A549 (cell line): ENCODE measurements around the gene UTP4. TPM values are rescaled to one million over a fixed set of nuclear protein-coding genes. Genes with fewer than 3 reads are reported as not detected.

ENCODE experiments used
- ATAC-seq, 2 experiments: fragments of 200-7000 bp in 1 of 2; fragments of >200 bp in 1 of 2; cut with Nextera tagmentation in 1 of 2; cut with Tn5 transposase in 1 of 2; 3 replicates each; pipeline versions ENCODE4 v1.8.0 to v1.9.1; 2018 to 2020; ENCODE audit warnings: mild to moderate bottlenecking in 1 of 2, moderate library complexity in 1 of 2
- CTCF ChIA-PET: fragments of 300-600 bp; sonication (Branson Sonifier 250); formaldehyde crosslinking; extraction: SDS; loops from one replicate; lab custom pipeline; 2021; ENCODE audit warnings: antibody characterized with exemption, inconsistent platforms; lab: Yijun Ruan, JAX
- POLR2A ChIA-PET: fragments of 350-600 bp; formaldehyde crosslinking; extraction: SDS; loops from one replicate; lab custom pipeline; 2021; ENCODE audit warnings: antibody characterized with exemption, inconsistent platforms; lab: Yijun Ruan, JAX
- DNase-seq, 2 experiments: peaks; one replicate each; pipeline versions ENCODE4 v3.0.0 to v3.0.0-alpha.2; 2011 to 2016; ENCODE audit warnings: low read depth in 1 of 2, low spot score in 1 of 2
- FAIRE-seq: peaks from 2 replicates; lab custom pipeline; 2011; peaks lifted over from hg19 to GRCh38; lab: Jason Lieb, UNC
- H3K27ac ChIP-seq, 2 experiments: fragments of >200 bp; sonication (Bioruptor Twin); formaldehyde crosslinking; 3 replicates each; pipeline ENCODE4 v1.5.1; 2016 to 2017
- H3K4me1 ChIP-seq: fragments of >200 bp; sonication (Bioruptor Twin); formaldehyde crosslinking; 3 replicates; pipeline ENCODE4 v1.6.1; 2016
- H3K4me2 ChIP-seq: fragments of >200 bp; sonication (Bioruptor Twin); formaldehyde crosslinking; 3 replicates; pipeline ENCODE4 v1.6.1; 2016
- H3K4me3 ChIP-seq: fragments of >200 bp; sonication (Bioruptor Twin); formaldehyde crosslinking; 3 replicates; pipeline ENCODE4 v1.5.1; 2016
- H3K9me3 ChIP-seq: fragments of >200 bp; sonication (Bioruptor Twin); formaldehyde crosslinking; 3 replicates; pipeline ENCODE4 v1.6.1; 2016
- CHD4 ChIP-seq: fragments of 200-600 bp; sonication (generic); IDR thresholded peaks from 2 replicates; pipeline ENCODE4 v1.6.1; 2016; ENCODE audit warnings: antibody characterized with exemption, mild to moderate bottlenecking, borderline replicate concordance
- EP300 ChIP-seq, 2 experiments: fragments of >200 bp; sonication (Bioruptor Twin); formaldehyde crosslinking; IDR thresholded peaks; 2 replicates in 1 of 2; 3 replicates in 1 of 2; pipeline ENCODE4 v1.6.1; 2016 to 2017
- ESRRA ChIP-seq: fragments of 150-350 bp; IDR thresholded peaks from 2 replicates; pipeline ENCODE4 v1.6.1; 2014; ENCODE audit warnings: mild to moderate bottlenecking, low read length, borderline replicate concordance
- FOXS1 ChIP-seq: fragments of 250-450 bp; sonication (Bioruptor Pico); IDR thresholded peaks from 2 replicates; pipeline ENCODE4 v1.5.0; 2020; ENCODE audit warnings: mild to moderate bottlenecking, moderate library complexity
- GATA3 ChIP-seq: IDR thresholded peaks from 2 replicates; pipeline ENCODE4 v1.6.1; 2012; ENCODE audit warnings: borderline replicate concordance
- HDAC2 ChIP-seq: fragments of 200-600 bp; sonication (generic); IDR thresholded peaks from 2 replicates; pipeline ENCODE4 v1.6.1; 2016
- JUNB ChIP-seq: fragments of >200 bp; sonication (Bioruptor Twin); formaldehyde crosslinking; IDR thresholded peaks from 2 replicates; pipeline ENCODE4 v1.6.1; 2016
- KDM1A ChIP-seq: fragments of 200-600 bp; sonication (generic); IDR thresholded peaks from 2 replicates; pipeline ENCODE4 v1.6.1; 2016; ENCODE audit warnings: low read depth, mild to moderate bottlenecking
- MAFK ChIP-seq: fragments of 450-650 bp; IDR thresholded peaks from 2 replicates; pipeline ENCODE4 v1.6.1; 2014; ENCODE audit not compliant: partially characterized antibody
- NR3C1 ChIP-seq: fragments of >200 bp; sonication (Bioruptor Twin); formaldehyde crosslinking; IDR thresholded peaks from 3 replicates; pipeline ENCODE4 v1.6.1; 2017
- RAD21 ChIP-seq, 2 experiments: fragments of >200 bp in 1 of 2; sonication (Bioruptor Twin) in 1 of 2; formaldehyde crosslinking in 1 of 2; IDR thresholded peaks in 1 of 2; conservative IDR thresholded peaks in 1 of 2; 2 replicates in 1 of 2; 3 replicates in 1 of 2; pipeline ENCODE4 v1.6.1; 2012 to 2018; ENCODE audit warnings: inconsistent platforms in 1 of 2
- RCOR1 ChIP-seq: fragments of 150-350 bp; IDR thresholded peaks from 2 replicates; pipeline ENCODE4 v1.6.1; 2014; ENCODE audit warnings: antibody characterized with exemption, low read length, low read depth
- TFCP2L1 ChIP-seq: fragments of 250-450 bp; sonication (Bioruptor Pico); IDR thresholded peaks from 2 replicates; pipeline ENCODE4 v1.5.0; 2021; ENCODE audit warnings: mild to moderate bottlenecking
- TP53 ChIP-seq: fragments of 250-450 bp; sonication (Bioruptor Pico); IDR thresholded peaks from 2 replicates; pipeline ENCODE4 v1.5.0; 2021; ENCODE audit warnings: mild to moderate bottlenecking, moderate library complexity
- WGBS: methylation state at CpG from one replicate; pipeline ENCODE4 v1.1.6; 2017; ENCODE audit errors: missing lambda C conversion rate; 5-methylcytosine and 5-hydroxymethylcytosine counted together
- polyA plus RNA-seq, 4 experiments: library from polyadenylated mRNA; depleted of rRNA in 3 of 4; stranded (reverse); fragments of >200 nt; fragmentation: RNase III in 1 of 4; extraction: RNeasy Plus Mini Kit Qiagen cat#74134 plus additional on column Dnase treatment in 1 of 4; gene quantifications; 2 replicates in 3 of 4; 3 replicates in 1 of 4; pipeline ENCODE4 v1.2.3, GENCODE V29; 2011 to 2017
- TF ChIP-seq, protein P1 (sequence below): fragments of 150-350 bp; IDR thresholded peaks from 2 replicates; pipeline ENCODE4 v1.6.1; 2014; ENCODE audit warnings: low read depth, mild to moderate bottlenecking, low read length
- TF ChIP-seq, protein P2 (sequence below): fragments of 250-450 bp; sonication (Bioruptor Pico); IDR thresholded peaks from 2 replicates; pipeline ENCODE4 v1.5.0; 2020; ENCODE audit warnings: low read depth, mild to moderate bottlenecking, moderate library complexity
- TF ChIP-seq, protein P3 (sequence below): fragments of >200 bp; sonication (Bioruptor Twin); formaldehyde crosslinking; IDR thresholded peaks from 3 replicates; pipeline ENCODE4 v1.5.1; 2016
- TF ChIP-seq, protein P4 (sequence below): fragments of >200 bp; sonication (Bioruptor Twin); formaldehyde crosslinking; IDR thresholded peaks from 2 replicates; pipeline ENCODE4 v1.6.1; 2016
- TF ChIP-seq, protein P5 (sequence below): IDR thresholded peaks from 2 replicates; pipeline ENCODE4 v1.6.1; 2012
- TF ChIP-seq, protein P6 (sequence below): fragments of 200-600 bp; sonication (generic); IDR thresholded peaks from 2 replicates; pipeline ENCODE4 v1.6.1; 2016; ENCODE audit warnings: antibody characterized with exemption, mild to moderate bottlenecking, moderate library complexity
- TF ChIP-seq, protein P7 (sequence below): fragments of 450-650 bp; IDR thresholded peaks from 2 replicates; pipeline ENCODE4 v1.6.1; 2014; ENCODE audit warnings: antibody characterized with exemption
- TF ChIP-seq, protein P8 (sequence below): IDR thresholded peaks from 2 replicates; pipeline ENCODE4 v1.6.1; 2012; ENCODE audit warnings: low read depth, borderline replicate concordance

Gene UTP4
- polyA plus RNA-seq, 2 of the 4 experiments (the other 2 are of a cell fraction) = 77.1 to 118 TPM

DNA sequence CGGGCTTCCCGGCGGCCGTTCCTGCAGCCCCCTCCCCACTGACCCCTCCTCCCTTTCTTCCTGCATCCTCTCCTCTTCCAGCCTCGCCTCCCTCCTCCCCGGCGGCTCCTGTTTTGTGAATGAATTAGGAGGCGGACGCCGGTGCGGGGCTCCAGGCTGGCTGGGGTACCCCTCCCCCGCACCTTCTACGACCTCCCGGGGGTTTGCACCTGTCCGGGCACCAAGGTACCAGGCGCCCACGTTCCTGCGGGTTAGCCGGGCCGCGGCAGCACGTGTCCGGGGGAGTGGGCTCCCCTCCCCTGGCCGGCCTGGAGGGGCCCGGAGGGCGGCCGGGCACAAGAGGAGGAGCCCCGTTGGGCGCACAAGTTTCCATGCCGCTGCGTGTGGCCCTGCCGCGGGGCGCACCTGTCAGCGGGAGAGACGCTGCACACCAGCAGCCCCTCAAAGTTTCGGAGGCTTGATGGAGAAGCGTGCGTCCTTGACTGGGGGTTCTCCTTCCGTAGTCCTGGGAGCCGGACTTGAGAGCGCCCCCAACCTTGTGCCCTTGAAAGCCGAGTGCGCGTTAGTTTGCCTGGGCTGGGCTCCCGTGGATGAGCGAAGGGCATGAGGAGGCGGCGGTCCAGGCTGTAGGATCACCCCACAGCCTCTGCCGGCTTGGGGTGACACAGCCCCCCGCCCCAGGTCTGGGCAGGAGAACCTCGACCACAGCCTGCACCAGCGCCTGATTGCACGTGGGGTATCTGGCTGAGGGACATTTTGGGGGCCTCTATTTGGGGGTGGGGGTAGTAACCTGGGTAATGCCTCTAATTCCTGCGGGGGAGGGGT, 25.7 kb upstream of the UTP4 start:
- peaks cover 27% of the 10 kb centered on the region for H3K4me1 ChIP-seq
- FAIRE-seq (no peak), ATAC-seq (peak; percentile 37 to 38; a peak in 5 of 6 replicates), DNase-seq (peak in 1 of 2 experiments; percentile 36)
- 2% methylated on average over 24 of the region's 55 CpGs for WGBS
- peak overlapping the region; percentile 91 for H3K4me3 ChIP-seq
- ChIA-PET CTCF (interaction anchor here (0.7 to 24.8 kb wide), 23 partner anchors 9 to 360 kb away, joined by 3 to 503 read pairs (median 6); no protein-coding TSS in a partner anchor), POLR2A (interaction anchor here (0.6 to 1.7 kb wide), 7 partner anchors 9 to 66 kb away, joined by 3 to 10 read pairs (median 4); no protein-coding TSS in a partner anchor)
- no peaks in the 10 kb centered on the region for H3K9me3 ChIP-seq
- TF ChIP-seq FOXS1 = no peak
- TF ChIP-seq GATA3 = no peak; the same call in 1 of the 2 replicates
- no peak for TF ChIP-seq RCOR1
- TF ChIP-seq, protein P1, sequence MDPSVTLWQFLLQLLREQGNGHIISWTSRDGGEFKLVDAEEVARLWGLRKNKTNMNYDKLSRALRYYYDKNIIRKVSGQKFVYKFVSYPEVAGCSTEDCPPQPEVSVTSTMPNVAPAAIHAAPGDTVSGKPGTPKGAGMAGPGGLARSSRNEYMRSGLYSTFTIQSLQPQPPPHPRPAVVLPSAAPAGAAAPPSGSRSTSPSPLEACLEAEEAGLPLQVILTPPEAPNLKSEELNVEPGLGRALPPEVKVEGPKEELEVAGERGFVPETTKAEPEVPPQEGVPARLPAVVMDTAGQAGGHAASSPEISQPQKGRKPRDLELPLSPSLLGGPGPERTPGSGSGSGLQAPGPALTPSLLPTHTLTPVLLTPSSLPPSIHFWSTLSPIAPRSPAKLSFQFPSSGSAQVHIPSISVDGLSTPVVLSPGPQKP = no peak
- no peak for TF ChIP-seq KDM1A
- no peak for TF ChIP-seq TFCP2L1 (CRISPR knock-in tag)
- no peak for TF ChIP-seq TP53 (CRISPR knock-in tag)
- TF ChIP-seq CHD4 = no peak
- TF ChIP-seq, protein P2, sequence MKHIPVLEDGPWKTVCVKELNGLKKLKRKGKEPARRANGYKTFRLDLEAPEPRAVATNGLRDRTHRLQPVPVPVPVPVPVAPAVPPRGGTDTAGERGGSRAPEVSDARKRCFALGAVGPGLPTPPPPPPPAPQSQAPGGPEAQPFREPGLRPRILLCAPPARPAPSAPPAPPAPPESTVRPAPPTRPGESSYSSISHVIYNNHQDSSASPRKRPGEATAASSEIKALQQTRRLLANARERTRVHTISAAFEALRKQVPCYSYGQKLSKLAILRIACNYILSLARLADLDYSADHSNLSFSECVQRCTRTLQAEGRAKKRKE = no peak
- no peak for TF ChIP-seq MAFK
- TF ChIP-seq, protein P3, sequence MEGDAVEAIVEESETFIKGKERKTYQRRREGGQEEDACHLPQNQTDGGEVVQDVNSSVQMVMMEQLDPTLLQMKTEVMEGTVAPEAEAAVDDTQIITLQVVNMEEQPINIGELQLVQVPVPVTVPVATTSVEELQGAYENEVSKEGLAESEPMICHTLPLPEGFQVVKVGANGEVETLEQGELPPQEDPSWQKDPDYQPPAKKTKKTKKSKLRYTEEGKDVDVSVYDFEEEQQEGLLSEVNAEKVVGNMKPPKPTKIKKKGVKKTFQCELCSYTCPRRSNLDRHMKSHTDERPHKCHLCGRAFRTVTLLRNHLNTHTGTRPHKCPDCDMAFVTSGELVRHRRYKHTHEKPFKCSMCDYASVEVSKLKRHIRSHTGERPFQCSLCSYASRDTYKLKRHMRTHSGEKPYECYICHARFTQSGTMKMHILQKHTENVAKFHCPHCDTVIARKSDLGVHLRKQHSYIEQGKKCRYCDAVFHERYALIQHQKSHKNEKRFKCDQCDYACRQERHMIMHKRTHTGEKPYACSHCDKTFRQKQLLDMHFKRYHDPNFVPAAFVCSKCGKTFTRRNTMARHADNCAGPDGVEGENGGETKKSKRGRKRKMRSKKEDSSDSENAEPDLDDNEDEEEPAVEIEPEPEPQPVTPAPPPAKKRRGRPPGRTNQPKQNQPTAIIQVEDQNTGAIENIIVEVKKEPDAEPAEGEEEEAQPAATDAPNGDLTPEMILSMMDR = peak; percentile 8; the same call in 1 of the 3 replicates
- TF ChIP-seq, protein P4, sequence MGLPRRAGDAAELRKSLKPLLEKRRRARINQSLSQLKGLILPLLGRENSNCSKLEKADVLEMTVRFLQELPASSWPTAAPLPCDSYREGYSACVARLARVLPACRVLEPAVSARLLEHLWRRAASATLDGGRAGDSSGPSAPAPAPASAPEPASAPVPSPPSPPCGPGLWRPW = no peak
- TF ChIP-seq EP300 (IDR thresholded peaks at IDR 0.05) = no peak
- TF ChIP-seq HDAC2 = no peak
- TF ChIP-seq ESRRA = no peak
- TF ChIP-seq RAD21 (conservative IDR thresholded peaks at IDR 0.05 in 1 of 2, IDR thresholded peaks at IDR 0.05 in 1 of 2) = 0 out of 5 replicates have a peak, but pooled peaks of 1 of the 2 experiments have one; percentile 2
- TF ChIP-seq, protein P5, sequence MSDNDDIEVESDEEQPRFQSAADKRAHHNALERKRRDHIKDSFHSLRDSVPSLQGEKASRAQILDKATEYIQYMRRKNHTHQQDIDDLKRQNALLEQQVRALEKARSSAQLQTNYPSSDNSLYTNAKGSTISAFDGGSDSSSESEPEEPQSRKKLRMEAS = peak; percentile 21; the same call in 1 of the 2 replicates
- H3K4me2 ChIP-seq = peak overlapping the region; percentile 84
- peak overlapping the region; percentile 88 to 94 for H3K27ac ChIP-seq

DNA sequence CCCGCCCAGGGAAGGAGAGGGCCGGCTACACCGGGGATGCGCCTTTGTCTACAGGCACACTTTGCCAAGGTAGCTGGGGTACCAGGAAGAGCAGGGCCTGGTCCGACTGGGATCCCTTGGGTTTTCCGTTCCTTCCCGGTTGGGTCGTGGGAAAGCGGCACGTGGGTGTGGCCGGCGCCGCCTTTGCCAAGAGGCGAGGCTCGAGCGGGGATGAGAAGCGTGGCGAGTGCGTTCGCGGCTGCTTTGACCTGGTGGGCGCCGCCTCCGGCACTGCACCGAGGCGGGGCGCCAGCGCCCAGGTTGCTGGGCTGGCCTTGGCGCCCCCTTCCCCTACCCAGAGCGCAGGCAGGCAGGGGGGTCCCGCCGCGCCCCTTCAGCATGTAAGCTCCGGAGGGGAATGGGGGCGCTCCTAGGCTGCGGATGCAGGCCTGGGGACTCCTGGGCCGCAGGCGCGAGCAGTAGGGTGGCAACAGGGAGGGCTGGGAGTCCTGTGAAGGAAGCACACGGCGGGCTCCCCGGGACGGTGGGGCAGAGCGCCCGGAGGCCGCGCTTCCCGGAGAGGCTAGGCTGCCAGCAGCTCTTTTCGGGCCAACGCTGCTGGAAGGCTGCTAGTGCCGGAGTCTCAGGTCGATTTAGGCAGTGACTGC, 25.0 kb upstream of the UTP4 start:
- peak overlapping the region; percentile 88 to 94 for H3K27ac ChIP-seq
- TF ChIP-seq JUNB = no peak
- TF ChIP-seq, protein P6, sequence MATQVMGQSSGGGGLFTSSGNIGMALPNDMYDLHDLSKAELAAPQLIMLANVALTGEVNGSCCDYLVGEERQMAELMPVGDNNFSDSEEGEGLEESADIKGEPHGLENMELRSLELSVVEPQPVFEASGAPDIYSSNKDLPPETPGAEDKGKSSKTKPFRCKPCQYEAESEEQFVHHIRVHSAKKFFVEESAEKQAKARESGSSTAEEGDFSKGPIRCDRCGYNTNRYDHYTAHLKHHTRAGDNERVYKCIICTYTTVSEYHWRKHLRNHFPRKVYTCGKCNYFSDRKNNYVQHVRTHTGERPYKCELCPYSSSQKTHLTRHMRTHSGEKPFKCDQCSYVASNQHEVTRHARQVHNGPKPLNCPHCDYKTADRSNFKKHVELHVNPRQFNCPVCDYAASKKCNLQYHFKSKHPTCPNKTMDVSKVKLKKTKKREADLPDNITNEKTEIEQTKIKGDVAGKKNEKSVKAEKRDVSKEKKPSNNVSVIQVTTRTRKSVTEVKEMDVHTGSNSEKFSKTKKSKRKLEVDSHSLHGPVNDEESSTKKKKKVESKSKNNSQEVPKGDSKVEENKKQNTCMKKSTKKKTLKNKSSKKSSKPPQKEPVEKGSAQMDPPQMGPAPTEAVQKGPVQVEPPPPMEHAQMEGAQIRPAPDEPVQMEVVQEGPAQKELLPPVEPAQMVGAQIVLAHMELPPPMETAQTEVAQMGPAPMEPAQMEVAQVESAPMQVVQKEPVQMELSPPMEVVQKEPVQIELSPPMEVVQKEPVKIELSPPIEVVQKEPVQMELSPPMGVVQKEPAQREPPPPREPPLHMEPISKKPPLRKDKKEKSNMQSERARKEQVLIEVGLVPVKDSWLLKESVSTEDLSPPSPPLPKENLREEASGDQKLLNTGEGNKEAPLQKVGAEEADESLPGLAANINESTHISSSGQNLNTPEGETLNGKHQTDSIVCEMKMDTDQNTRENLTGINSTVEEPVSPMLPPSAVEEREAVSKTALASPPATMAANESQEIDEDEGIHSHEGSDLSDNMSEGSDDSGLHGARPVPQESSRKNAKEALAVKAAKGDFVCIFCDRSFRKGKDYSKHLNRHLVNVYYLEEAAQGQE = no peak
- TF ChIP-seq, protein P7, sequence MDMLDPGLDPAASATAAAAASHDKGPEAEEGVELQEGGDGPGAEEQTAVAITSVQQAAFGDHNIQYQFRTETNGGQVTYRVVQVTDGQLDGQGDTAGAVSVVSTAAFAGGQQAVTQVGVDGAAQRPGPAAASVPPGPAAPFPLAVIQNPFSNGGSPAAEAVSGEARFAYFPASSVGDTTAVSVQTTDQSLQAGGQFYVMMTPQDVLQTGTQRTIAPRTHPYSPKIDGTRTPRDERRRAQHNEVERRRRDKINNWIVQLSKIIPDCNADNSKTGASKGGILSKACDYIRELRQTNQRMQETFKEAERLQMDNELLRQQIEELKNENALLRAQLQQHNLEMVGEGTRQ = no peak
- TF ChIP-seq, protein P5 = no peak; the same call in 1 of the 2 replicates
- TF ChIP-seq NR3C1 = no peak
- no peak for TF ChIP-seq ESRRA
- TF ChIP-seq, protein P8, sequence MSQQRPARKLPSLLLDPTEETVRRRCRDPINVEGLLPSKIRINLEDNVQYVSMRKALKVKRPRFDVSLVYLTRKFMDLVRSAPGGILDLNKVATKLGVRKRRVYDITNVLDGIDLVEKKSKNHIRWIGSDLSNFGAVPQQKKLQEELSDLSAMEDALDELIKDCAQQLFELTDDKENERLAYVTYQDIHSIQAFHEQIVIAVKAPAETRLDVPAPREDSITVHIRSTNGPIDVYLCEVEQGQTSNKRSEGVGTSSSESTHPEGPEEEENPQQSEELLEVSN = 0 out of 2 replicates have a peak, but pooled peaks have one; percentile 28
- ChIA-PET CTCF (interaction anchor here (0.6 to 24.8 kb wide), 9 partner anchors 10 to 517 kb away, joined by 3 to 503 read pairs (median 4); no protein-coding TSS in a partner anchor), POLR2A (no interaction called here)
- peak overlapping the region; percentile 84 for H3K4me2 ChIP-seq
- no peaks in the 10 kb centered on the region for H3K9me3 ChIP-seq
- ATAC-seq = peak in 1 of 2 experiments; percentile 7; a peak in 3 of 6 replicates
- peak in 1 of 2 experiments; percentile 25 for DNase-seq
- no peak for FAIRE-seq
- H3K4me1 ChIP-seq = peaks cover 26% of the 10 kb centered on the region
- WGBS = 62% methylated on average over 44 of the region's 52 CpGs
- peak overlapping the region; percentile 91 for H3K4me3 ChIP-seq
